GM18858 (cell line): ENCODE data around the gene PI4K2A.
A peak's percentile ranks its signal among the peaks of the same experiment; 100 is the strongest.
"Not testable (repeated sequence)": the region's sequence is repeated elsewhere in the genome, so short reads cannot be mapped to it uniquely, and the experiment has no call there.

ENCODE experiments used
- ATAC-seq: cut with Tn5 transposase; IDR thresholded peaks from one replicate; pipeline ENCODE4 v1.9.1; 2021; ENCODE audit not compliant: unreplicated experiment

The PI4K2A gene

DNA sequence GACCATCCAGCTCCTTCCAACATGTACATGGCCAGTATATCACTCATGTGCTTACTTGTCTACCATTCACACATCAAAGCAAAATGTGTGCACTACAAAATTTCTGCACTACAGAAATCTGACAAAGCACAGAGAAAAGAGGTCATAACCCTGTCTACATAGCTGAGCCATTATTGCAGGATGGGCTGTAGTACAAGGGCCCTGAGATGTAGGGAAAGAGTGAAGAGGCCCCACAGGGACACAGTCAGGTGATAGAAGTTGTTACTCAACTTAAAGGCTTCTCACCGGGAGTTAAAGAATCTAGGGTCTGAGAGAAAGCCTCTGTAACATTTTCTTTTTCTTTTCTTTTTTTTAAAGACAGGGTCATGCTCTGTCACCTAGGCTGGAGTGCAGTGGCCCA lies 29.1 kb downstream of the PI4K2A start:
- ATAC-seq = no peak

DNA sequence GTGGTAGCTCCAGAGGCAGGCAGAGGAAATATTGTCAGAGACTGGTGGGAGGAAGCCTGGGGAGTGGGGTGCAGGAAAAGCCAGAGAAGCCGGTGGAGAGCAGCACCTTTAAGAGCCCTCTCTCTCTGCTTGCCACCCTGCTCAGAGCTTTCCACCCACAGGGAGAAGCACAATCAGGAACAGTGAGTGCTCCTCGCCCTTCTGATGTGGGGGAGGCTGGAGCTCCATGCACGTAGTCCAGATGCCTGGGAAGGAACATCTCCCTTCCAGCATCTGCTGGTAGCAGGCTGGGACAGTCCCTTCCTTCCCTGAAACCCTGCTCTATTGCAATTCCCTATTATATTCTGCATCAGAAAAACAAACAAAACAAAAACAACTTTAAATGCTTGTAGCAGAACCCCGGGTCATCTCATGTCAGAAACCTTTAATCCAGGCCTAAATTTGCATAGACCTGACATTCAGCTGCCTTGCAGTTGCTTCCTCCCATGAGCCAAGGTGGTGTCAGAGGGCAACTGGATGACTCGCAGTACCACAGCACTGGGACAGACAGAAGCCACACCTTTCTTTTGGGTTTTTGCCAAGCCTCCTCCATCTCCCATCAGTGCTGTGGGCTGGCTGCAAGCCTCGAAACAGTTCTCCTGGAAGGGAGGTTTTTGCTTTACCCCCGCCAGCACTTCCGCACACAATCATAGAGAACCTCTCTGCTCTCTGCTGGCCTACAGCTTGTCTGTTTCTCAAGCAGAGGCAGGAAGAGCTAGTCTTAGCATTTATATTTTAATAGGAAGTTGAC lies 33.5 kb downstream of the PI4K2A start:
- no peak for ATAC-seq

DNA sequence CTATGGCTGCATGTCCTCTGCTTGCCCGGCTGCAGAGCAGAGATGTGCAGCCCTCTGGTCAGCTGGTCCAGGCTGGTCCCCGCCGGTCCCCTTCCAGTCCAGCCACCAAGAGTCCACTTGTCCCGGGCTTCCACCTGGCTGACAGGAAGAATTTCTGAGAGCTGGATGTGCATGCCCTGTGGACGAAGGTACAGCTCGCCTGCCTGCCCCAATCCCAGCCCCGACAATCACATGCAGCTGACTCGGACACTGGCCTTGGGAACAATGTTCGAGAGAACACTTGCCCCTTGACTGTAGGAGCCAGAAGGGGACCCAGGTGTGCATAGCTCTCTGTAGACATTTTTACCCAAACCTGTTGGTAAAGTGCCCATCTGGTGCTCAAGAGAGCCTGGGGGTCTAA lies 34.8 kb downstream of the PI4K2A start:
- ATAC-seq = no peak

DNA sequence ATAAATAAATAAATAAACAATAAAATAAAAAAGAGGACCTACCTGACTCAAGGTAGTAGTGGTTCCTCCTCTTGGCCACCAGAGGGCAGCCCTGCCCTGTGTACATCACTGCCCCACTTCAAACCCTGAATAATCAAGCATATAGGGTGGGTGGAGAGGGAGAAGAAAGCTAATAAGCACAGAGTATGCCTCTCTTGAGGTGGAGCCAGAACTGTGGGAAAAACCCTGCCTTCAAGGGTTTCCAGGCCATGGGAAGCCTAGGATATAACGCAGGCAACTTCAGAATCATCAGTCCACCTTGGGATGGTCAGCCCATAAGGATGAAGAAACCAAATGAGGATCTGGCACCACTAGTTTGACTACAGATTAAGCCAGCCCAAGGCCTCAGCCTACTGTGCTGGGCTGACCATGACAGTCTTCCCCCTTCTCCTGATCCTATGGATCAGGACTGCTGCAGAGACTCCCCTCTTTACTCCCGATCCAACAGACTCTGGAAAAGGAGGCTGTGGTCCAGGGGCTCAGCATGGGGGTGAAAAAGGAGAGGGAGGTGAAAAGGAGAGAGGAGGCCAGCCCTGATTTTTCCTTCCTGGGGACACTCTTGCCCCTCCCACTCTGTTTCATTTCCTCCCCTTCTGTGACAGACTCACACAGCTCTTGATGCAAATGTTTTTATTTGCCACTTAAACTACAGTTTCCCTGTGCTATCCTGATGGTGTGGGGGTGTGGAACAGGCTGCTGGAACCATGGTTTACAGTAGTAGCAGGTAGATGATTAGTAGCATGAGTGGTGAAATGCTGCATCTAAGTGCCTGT lies 36.5 kb downstream of the PI4K2A start:
- no peak for ATAC-seq

DNA sequence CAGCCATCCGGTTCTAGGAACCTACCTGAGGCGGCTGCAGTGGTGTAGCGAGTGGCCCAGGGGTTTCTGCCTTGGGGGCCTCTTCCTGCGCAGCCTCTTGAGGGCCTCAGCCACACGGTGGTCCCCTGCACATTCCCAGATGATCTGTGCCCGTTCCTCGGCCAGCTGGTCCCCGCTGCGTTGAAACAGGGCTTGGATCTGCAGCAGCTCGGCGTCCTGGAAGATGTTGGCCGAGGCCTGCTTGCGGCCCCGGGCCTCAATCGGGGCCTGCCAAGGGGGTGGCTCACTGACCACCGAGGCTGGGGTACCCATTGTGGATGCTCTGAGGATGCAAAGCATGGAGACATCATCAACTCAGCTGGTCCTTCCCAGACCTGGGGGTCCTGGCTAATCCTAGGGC lies 39.1 kb downstream of the PI4K2A start:
- no peak for ATAC-seq

DNA sequence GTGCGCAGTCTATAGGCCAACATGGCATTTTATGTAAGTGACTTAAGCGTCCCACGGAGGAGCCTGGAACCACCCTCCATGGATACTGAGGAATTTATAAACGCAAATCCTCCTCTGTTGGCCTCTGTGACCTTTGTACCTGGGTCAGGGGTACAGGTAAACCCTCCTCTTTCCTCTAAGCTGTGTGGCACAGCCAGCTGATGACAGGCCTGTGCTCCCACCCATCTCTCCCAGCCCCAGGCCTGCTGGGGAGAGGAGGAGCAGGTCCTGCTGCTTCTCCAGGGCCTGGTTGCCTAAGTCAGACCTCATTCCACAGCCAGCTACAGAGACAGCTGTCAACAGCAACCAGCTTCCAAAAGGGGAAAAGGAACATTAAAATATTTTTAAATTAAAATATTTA lies 41.6 kb downstream of the PI4K2A start:
- no peak for ATAC-seq

DNA sequence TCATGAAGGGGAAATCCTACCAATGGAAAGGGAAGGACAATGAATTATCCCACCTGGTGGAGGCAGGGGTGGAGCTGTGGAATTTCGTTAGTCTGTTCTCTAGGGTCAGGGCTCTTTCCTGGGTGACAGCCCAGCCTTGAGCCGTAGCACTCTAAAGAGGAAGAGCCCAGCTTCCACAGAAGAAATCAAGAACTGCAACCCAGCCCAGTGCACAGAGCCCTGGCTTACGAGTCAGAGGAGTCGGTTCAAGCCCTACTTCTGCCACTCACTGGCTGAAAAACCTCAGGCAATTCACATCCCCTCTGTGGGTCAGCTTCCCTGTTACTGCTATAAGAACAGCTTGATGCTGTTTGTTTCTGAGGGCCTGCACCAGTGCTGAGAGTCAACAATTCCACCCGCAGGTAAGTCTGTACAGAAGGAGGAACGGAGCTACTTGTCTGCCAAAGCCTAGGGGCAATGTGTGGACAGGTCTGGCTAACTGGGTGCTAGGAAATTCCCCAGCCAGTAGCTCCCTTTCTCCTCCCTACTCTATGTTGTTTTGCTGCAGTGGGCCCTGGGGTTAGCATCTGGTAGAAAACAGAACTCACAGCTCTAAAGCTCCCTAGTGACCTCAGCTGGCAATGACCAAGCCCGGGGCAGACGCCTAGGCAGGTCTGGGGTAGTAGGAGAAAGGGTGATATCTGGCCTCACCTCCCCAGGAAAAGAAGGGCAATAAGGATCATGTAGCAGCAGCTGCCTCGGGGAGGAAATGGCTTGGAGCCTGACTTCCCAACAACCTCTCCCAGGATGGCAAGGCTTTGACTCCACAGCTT lies 43.3 kb downstream of the PI4K2A start:
- ATAC-seq = no peak

DNA sequence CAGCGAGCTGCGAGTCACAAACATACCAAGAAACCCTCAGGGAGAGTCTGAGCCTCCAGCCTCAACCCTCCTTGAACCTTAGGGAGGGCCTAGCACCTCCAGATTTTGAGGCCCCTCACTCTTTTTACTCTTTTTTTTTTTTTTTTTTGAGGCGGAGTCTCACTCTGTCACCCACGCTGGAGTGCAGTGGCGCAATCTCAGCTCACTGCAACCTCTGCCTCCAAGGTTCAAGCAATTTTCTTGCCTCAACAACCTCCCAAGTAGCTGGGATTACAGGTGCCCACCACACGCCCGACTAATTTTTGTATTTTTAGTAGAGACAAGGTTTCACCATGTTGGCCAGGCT lies 43.9 kb downstream of the PI4K2A start:
- not testable (repeated sequence) for ATAC-seq

DNA sequence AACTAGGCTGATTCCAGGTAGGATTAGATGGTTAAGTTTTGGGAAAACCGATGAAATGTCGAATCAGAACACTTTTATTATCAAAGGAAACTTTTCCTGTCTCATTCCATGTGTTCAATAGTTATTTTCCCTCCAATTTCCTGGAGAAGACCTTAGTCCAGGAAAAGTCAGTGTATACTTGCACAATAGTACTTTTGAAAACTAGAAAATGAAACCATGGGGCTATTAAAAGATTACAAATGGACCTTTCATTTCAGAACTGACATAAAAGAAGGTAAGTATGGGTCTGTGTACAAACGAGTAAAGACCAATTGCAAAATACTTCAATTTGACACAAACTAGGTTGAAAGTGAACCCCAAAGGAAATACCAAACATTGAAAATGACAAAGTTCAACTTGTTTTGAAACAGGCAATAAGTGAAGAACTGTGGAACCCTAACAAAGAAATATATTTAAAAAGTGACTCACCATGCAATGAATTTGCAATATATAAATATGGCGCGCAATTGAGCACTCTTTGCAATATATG lies 44.5 kb downstream of the PI4K2A start:
- ATAC-seq = no peak

DNA sequence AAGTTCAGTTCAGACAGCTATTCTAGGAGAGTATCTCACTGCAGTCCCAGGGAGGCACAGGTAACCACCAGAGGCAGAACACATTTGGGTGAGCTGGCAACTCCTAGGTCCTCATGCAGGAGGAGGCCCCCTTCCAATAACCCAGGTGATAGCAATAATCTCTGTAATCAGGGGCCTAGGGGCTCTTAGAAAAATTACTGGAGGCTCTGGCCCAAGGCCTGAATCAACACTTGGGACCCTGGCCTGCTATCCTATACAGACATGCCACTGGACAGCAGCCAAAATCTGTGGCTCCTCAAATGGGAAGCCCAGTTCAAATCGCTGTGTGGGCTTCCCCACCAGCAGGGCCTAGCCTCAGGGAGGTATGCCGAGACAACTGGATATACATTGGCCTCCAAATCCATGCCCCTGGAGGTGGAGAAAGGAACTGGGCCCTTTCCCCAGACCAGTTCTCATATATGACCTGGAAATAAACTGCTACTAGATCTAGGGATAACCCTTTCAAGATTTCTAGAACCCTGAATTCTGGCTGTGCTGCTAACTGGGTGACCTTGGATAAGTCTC lies 45.0 kb downstream of the PI4K2A start:
- no peak for ATAC-seq

DNA sequence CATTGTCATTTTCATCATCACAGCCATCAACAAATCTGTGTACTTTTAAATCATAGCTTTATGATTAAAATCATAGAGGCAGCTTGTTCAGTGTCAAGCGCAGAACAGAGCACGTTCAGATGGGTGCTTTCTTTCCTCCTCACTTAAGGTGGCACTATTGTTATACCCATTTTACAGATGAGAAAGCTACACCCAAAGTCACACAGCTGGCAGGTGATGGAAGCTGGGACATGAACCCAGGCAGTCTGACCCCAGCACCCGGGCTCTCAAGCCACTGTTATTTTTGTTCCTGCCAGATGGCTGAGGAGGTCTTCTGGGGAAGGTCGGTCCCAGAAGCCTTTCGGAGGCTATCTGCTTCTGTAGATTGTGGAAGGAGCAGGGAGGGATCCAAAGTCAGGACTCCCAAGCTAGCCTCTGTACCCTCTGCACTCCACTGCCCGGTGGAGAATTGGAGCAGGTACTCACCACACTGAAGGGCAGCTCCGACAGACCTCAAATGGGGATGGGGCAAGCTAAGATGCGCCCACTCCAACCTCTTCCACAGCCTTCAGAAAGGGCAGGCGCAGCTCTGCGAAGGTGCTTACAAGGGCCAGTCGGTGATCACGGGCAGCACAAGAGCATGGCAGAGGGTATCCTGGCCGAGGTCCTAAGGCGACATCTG lies 46.0 kb downstream of the PI4K2A start:
- ATAC-seq = no peak

DNA sequence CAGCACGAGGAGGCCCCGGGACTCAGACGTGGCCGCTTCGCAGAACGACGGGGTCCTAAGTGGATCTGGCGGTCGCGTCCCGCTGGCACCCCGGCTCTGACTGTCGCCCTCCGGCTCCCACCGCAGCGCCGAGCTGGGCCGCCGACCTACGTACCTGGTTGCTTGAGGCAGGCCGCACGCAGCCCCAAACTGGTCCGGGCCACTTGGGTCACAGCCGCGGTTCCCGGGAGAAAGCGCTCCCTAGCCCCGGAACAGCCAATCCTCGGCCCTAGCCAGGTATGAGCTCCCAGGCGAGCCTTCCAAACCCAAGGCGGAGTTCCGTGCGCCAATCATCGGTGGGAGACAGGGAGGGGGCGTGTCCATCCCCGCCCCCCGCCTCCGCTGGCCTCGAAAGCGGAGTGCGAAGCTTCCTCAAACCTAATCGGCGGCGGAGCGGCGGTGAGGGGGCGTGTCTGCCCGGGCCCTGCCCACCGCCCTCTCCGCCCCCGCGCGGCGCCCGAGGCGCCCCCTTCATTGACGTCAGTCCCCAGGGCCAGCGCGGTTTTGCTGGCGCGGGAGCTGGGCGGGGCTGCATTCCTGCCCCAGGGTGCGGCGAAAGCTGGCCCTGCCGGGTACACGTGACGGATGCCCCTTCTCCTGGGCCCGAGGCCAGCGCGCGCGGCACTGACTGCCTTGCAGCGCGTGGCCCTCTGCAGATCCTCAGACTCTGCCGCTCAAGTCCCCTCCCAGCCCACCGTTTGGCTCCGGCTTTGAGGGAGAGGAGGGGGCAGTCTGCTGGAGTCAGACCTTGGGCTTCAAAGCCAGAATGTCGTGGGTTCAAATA lies 46.7 kb downstream of the PI4K2A start, which contains the start of gene AVPI1:
TSS of gene AVPI1 (minus strand) at position 280 of the 823 bp plus-strand sequence. CDS start 7,336 bp downstream, outside the sequence.
- ATAC-seq = peak; percentile 88

DNA sequence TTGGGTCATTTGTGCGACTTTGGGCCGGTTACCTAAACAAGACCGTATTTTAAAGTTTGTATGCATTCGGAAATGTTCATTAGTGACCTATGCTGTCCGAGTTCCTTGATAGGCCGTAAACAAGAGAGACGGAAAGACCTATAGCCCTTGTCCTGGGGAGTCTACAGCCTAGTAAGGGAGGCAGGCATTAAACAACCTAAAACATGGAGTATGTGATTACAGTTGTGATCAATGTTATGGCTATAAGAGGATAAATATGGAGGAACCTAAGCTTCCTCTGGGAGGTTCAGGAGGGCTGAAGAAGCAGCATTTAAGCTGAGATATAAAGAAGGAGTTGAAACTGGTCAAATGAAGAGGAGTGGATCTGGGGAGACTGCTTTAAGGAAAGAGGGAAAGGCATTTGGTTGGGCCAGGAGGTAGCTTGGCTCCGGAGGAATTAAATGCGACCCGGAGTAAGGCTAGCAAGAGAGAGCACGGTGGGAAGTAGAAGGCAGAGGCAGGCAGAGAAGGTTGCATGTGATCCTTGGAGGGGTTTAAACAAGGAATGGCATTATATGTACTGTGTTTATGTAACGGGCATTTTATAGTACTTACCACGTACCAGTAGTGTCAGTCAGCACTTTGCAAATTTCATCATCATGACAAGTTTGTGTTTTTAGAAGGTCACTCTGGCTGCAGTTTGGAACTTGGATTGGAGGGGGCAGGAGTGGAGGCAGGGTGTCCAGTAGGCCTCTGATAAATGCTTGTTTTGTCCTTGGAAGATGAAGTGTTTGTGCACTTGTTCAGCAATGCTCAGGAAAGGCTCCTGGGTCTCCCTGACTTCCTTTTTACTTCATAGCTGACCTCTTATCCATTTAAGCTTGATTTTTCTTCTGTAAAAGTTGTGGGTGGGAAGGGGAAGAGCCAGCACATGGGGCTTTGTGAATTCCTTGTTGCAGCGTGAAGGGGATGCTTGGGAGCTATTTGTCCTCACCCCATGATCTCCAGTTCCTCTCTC lies 47.6 kb downstream of the PI4K2A start:
- ATAC-seq = no peak

DNA sequence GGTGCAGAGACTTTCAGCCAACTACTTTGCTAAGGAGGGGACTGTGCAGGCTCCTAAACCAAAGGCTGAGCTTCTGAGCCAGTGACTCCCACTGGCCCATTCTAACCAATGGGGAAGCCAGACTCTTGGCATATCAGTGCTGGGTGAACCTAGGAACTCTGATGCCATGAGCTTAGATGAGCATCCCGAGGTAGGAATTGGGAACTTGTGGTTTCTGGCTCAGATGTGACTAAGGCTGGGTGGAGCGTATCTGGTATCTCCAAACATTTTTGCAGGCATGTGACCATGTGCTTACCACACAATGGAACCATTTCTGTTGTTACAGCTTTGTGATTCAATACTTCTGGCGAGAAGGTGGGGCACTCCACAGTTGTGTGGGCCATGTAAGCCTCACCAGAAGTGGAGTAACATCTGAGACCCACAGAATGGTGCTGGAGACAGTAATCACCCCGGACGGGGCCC lies 49.1 kb downstream of the PI4K2A start:
- no peak for ATAC-seq

DNA sequence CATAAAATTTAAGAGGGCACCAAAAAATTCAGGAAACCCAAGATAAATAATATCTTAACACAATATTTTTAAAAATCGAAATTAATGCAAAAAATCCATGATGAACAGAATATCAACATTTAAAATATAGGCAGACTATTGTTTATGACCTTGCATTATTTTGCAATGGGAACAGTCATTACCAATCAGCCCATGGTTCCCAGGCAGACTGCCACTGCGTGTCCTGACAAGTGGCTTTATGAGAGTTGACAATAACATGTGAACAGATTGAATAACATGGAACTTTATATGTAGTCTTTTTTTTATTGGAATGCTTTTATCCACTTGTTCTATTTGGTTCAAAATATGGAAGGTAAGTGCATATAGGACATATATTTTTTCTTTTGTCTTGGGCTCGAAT lies 49.7 kb downstream of the PI4K2A start:
- no peak for ATAC-seq

DNA sequence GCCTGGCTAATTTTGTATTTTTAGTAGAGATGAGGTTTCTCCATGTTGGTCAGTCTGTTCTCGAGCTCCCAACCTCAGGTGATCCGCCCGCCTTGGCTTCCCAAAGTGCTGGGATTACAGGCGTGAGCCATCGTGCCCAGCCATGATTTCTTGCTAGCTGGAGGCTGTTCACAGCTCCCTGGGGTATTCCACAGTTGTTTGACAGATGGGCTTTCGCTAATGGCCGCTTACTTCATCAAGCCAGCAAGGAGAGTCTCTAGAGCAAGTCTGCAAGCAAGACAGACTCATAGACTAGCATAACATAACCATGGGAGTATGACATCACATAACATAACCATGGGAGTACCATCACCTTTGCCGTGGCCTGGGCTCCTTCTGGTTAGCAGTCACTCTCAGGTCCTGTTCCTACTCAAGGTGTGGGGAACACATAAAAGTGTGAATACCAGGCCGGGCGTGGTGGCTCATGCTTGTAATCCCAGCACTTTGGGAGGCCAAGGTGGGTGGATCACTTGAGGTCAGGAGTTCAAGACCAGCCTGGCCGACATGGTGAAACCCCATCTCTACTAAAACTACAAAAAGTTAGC lies 57.7 kb downstream of the PI4K2A start:
- ATAC-seq = not testable (repeated sequence)

DNA sequence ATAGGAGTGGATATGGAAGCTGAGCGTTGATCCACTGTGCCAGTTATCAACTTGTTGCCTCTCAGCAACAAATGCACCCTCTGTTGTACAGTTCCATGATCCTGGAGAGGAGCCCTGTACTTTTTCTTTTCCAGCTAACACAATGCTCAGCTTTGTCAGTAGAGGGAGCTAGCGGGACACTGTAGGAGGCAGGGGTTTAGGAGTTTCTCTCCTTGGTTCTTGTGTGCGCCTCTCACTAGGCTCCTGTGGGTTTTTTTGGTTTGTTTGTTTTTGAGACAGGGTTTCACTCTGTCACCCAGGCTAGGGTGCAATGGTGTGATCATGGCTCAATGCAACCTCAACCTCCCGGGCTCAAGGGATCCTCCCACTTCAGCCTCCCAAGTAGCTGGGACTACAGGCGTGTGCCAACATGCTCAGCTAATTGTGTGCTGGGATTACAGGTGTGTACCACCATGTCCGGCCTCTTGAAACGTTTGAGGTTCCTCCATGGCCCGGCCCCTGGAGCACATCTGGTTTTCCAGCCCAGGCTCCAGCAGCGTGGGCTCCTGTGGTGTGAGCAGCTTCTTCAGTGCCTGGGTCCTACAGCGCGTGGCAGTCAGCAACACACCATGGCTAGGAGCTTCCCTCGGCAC lies 61.1 kb downstream of the PI4K2A start:
- ATAC-seq = no peak
